HG02885 (cell line): ENCODE results near the gene ARPIN.

ENCODE experiments used
- ATAC-seq: cut with Tn5 transposase; IDR thresholded peaks from one replicate; pipeline ENCODE4 v1.9.1; 2021; ENCODE audit warnings: mild to moderate bottlenecking; ENCODE audit not compliant: unreplicated experiment, poor library complexity

The ARPIN gene

GRCh38 chr15:89851673-89852341 is 60.9 kb downstream of the ARPIN start:
- ATAC-seq: no peak

GRCh38 chr15:89848970-89849292 is 63.8 kb downstream of the ARPIN start:
- no peak for ATAC-seq

- ATAC-seq: no peak
These were observed 65.7 kb downstream of the ARPIN start for GRCh38 chr15:89847101-89847500.

- no peak for ATAC-seq
These were observed 67.4 kb downstream of the ARPIN start for GRCh38 chr15:89845305-89845893.
